Liver (tissue), 9 donors: ENCODE results near the gene IFTAP. TPM values are rescaled to one million over a fixed set of nuclear protein-coding genes. Genes with fewer than 3 reads are reported as not detected.

Source experiments
- DNase-seq: peaks from one replicate; pipeline ENCODE4 v3.0.0-alpha.2; 2017; ENCODE audit warnings: low spot score
- H3K27ac ChIP-seq, 2 donors: one replicate each; pipeline ENCODE4 v1.7.0; 2013; ENCODE audit warnings: inconsistent platforms in 2 of 2, low read length in 2 of 2, control low read depth in 1 of 2, low read depth in 1 of 2, mild to moderate bottlenecking in 1 of 2
- H3K27me3 ChIP-seq, 4 donors: one replicate each; pipeline versions ENCODE4 v1.6.1 to v1.7.0; 2013; ENCODE audit warnings: low read length in 3 of 4, inconsistent platforms in 1 of 4, mild to moderate bottlenecking in 1 of 4, moderate library complexity in 1 of 4; ENCODE audit not compliant: control insufficient read depth in 4 of 4, insufficient read depth in 4 of 4
- H3K36me3 ChIP-seq, 4 donors: one replicate each; pipeline versions ENCODE4 v1.6.1 to v1.7.0; 2013; ENCODE audit warnings: low read length in 3 of 4, mild to moderate bottlenecking in 3 of 4, low read depth in 1 of 4, moderate library complexity in 1 of 4; ENCODE audit not compliant: control insufficient read depth in 4 of 4, insufficient read depth in 3 of 4
- H3K4me1 ChIP-seq, 4 donors: one replicate each; pipeline versions ENCODE4 v1.6.1 to v1.7.0; 2013; ENCODE audit warnings: low read length in 3 of 4, mild to moderate bottlenecking in 3 of 4, moderate library complexity in 1 of 4; ENCODE audit not compliant: control insufficient read depth in 4 of 4, insufficient read depth in 4 of 4
- H3K4me3 ChIP-seq, 3 donors: one replicate each; pipeline versions ENCODE4 v1.6.1 to v1.7.0; 2013; ENCODE audit warnings: low read length in 3 of 3, control low read depth in 1 of 3, low read depth in 1 of 3, mild to moderate bottlenecking in 1 of 3
- H3K9ac ChIP-seq, 2 donors: one replicate each; pipeline ENCODE4 v1.7.0; 2013; ENCODE audit warnings: low read length in 2 of 2, mild to moderate bottlenecking in 2 of 2, moderate library complexity in 2 of 2, control low read depth in 1 of 2, low read depth in 1 of 2
- H3K9me3 ChIP-seq, 4 donors: one replicate each; pipeline versions ENCODE4 v1.6.1 to v1.7.0; 2013; ENCODE audit warnings: low read length in 3 of 4; ENCODE audit not compliant: control insufficient read depth in 4 of 4
- EGR1 ChIP-seq, 2 donors: IDR thresholded peaks; 2 replicates each; pipeline ENCODE4 v1.6.1; 2016 to 2018; ENCODE audit warnings: antibody characterized with exemption in 2 of 2, low read depth in 2 of 2
- FOXA1 ChIP-seq: IDR thresholded peaks from 2 replicates; pipeline ENCODE4 v1.6.1; 2016; ENCODE audit warnings: antibody characterized with exemption
- FOXA2 ChIP-seq: IDR thresholded peaks from 2 replicates; pipeline ENCODE4 v1.6.1; 2016; ENCODE audit warnings: antibody characterized with exemption
- GABPA ChIP-seq, 2 donors: IDR thresholded peaks in 1 of 2; conservative IDR thresholded peaks in 1 of 2; 2 replicates each; pipeline ENCODE4 v1.6.1; 2016; ENCODE audit warnings: antibody characterized with exemption in 2 of 2, mild to moderate bottlenecking in 1 of 2, moderate library complexity in 1 of 2
- HNF4A ChIP-seq, 2 donors: conservative IDR thresholded peaks; 2 replicates each; pipeline ENCODE4 v1.6.1; 2016; ENCODE audit warnings: antibody characterized with exemption in 2 of 2, mild to moderate bottlenecking in 2 of 2
- HNF4G ChIP-seq: IDR thresholded peaks from 2 replicates; pipeline ENCODE4 v1.6.1; 2016; ENCODE audit warnings: antibody characterized with exemption
- JUND ChIP-seq, 2 donors: IDR thresholded peaks; 2 replicates each; pipeline ENCODE4 v1.6.1; 2016; ENCODE audit warnings: antibody characterized with exemption in 2 of 2
- NR2F2 ChIP-seq: IDR thresholded peaks from 2 replicates; pipeline ENCODE4 v1.6.1; 2016; ENCODE audit warnings: antibody characterized with exemption
- RAD21 ChIP-seq, 2 donors: IDR thresholded peaks; 2 replicates each; pipeline ENCODE4 v1.6.1; 2016; ENCODE audit warnings: antibody characterized with exemption in 2 of 2, mild to moderate bottlenecking in 2 of 2
- RXRA ChIP-seq, 2 donors: IDR thresholded peaks; 2 replicates each; pipeline ENCODE4 v1.6.1; 2017 to 2018; ENCODE audit warnings: antibody characterized with exemption in 2 of 2, mild to moderate bottlenecking in 1 of 2
- SP1 ChIP-seq: IDR thresholded peaks from 2 replicates; pipeline ENCODE4 v1.6.1; 2018; ENCODE audit warnings: antibody characterized with exemption, mild to moderate bottlenecking
- TAF1 ChIP-seq: conservative IDR thresholded peaks from 2 replicates; pipeline ENCODE4 v1.6.1; 2016; ENCODE audit warnings: antibody characterized with exemption, mild to moderate bottlenecking
- YY1 ChIP-seq: IDR thresholded peaks from 2 replicates; pipeline ENCODE4 v1.6.1; 2016; ENCODE audit warnings: antibody characterized with exemption, mild to moderate bottlenecking
- WGBS: extraction: QIAGEN DNeasy Blood & Tissue Kit; methylation state at CpG from one replicate; pipeline ENCODE4 v1.1.7; 2013; 5-methylcytosine and 5-hydroxymethylcytosine counted together
- polyA plus RNA-seq, 2 donors: library from polyadenylated mRNA; stranded (reverse) in 1 of 2; unstranded in 1 of 2; fragments of 200-250 nt in 1 of 2; fragments of >200 nt in 1 of 2; fragmentation: Nextera tagmentation in 1 of 2; extraction: Ambion mirVana in 1 of 2; gene quantifications; one replicate each; pipeline versions ENCODE4 v1.2.1 to v1.2.3, GENCODE V29; 2013 to 2015
- total RNA-seq, 2 donors: library from RNA; depleted of rRNA; stranded (reverse); fragments of >200 nt; gene quantifications; one replicate each; pipeline ENCODE4 v1.2.3, GENCODE V29; 2014
- TF ChIP-seq, protein P1 (sequence below): IDR thresholded peaks from 2 replicates; pipeline ENCODE4 v1.6.1; 2016; ENCODE audit warnings: antibody characterized with exemption
- TF ChIP-seq, protein P2 (sequence below): IDR thresholded peaks from 2 replicates; pipeline ENCODE4 v1.6.1; 2016; ENCODE audit warnings: antibody characterized with exemption
- TF ChIP-seq, protein P3 (sequence below): IDR thresholded peaks from 2 replicates; pipeline ENCODE4 v1.6.1; 2016; ENCODE audit warnings: antibody characterized with exemption, mild to moderate bottlenecking
- TF ChIP-seq, protein P4 (sequence below): fragments of 150-350 bp; IDR thresholded peaks from 2 replicates; pipeline ENCODE4 v1.5.1; 2017; ENCODE audit warnings: improper control_type of control experiment, low read depth, low read length; ENCODE audit not compliant: missing input control
- TF ChIP-seq, protein P5 (sequence below): IDR thresholded peaks from 2 replicates; pipeline ENCODE4 v1.6.1; 2016; ENCODE audit warnings: antibody characterized with exemption
- donor health status: healthy.
- donor health status: healthy.
- donor health status: healthy.
- donor health status: healthy.
- donor health status: healthy.

Gene IFTAP
- total and polyA plus RNA-seq, 4 donors, result 9.5 to 10.2 (median 9.7) TPM

DNA sequence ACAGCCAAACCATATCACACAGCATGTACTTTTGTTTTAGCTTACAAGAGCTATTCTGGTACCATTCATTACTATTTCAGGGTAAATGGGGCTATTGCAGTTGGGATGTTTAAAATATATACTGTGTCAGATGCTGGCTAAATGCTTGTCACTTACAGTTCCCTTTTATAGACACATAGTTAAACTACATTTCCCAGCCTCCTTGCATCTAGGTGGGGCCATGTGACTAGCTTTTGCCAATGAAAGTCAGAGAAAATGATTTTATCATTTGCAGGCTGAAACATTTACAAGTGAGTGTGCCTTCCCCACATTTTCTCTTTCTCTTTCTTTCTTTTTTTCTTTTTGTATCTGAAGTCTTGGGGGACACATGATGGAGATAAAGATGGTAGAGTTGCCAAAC is 7.8 kb upstream of the IFTAP start:
- Histone ChIP-seq H3K36me3 (no peaks in the 10 kb centered on the region), H3K27me3 (peaks cover 0 to 2% (median 0%) of the 10 kb centered on the region in 4 donors)
- DNase-seq, result no peak

DNA sequence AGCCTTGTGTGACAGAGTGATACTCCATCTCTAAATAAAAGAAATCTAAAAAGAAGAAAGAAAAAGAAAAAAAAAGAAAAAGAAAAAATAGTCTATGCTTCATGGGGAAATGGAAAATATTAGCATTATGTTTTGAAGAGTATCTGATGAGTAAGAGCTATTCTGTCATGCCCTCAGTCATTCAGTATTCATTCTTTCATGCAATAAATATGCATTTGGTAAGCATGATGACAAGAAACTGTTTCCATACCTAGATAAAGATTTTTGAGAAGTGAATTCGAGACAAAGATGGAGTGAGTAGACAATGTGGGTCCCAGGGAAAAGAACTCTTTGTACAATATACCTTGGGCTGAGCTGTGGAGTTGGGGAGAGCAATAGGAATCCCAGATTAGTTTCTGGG is 6.2 kb upstream of the IFTAP start:
- no peak overlapping the region for H3K4me3 ChIP-seq
- WGBS, result 35% methylated on average over 1 of the region's 1 CpG
- TF ChIP-seq, protein P1, sequence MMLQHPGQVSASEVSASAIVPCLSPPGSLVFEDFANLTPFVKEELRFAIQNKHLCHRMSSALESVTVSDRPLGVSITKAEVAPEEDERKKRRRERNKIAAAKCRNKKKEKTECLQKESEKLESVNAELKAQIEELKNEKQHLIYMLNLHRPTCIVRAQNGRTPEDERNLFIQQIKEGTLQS, result no peak
- TF ChIP-seq, protein P2, sequence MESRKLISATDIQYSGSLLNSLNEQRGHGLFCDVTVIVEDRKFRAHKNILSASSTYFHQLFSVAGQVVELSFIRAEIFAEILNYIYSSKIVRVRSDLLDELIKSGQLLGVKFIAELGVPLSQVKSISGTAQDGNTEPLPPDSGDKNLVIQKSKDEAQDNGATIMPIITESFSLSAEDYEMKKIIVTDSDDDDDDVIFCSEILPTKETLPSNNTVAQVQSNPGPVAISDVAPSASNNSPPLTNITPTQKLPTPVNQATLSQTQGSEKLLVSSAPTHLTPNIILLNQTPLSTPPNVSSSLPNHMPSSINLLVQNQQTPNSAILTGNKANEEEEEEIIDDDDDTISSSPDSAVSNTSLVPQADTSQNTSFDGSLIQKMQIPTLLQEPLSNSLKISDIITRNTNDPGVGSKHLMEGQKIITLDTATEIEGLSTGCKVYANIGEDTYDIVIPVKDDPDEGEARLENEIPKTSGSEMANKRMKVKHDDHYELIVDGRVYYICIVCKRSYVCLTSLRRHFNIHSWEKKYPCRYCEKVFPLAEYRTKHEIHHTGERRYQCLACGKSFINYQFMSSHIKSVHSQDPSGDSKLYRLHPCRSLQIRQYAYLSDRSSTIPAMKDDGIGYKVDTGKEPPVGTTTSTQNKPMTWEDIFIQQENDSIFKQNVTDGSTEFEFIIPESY, result no peak
- TF ChIP-seq, protein P3, sequence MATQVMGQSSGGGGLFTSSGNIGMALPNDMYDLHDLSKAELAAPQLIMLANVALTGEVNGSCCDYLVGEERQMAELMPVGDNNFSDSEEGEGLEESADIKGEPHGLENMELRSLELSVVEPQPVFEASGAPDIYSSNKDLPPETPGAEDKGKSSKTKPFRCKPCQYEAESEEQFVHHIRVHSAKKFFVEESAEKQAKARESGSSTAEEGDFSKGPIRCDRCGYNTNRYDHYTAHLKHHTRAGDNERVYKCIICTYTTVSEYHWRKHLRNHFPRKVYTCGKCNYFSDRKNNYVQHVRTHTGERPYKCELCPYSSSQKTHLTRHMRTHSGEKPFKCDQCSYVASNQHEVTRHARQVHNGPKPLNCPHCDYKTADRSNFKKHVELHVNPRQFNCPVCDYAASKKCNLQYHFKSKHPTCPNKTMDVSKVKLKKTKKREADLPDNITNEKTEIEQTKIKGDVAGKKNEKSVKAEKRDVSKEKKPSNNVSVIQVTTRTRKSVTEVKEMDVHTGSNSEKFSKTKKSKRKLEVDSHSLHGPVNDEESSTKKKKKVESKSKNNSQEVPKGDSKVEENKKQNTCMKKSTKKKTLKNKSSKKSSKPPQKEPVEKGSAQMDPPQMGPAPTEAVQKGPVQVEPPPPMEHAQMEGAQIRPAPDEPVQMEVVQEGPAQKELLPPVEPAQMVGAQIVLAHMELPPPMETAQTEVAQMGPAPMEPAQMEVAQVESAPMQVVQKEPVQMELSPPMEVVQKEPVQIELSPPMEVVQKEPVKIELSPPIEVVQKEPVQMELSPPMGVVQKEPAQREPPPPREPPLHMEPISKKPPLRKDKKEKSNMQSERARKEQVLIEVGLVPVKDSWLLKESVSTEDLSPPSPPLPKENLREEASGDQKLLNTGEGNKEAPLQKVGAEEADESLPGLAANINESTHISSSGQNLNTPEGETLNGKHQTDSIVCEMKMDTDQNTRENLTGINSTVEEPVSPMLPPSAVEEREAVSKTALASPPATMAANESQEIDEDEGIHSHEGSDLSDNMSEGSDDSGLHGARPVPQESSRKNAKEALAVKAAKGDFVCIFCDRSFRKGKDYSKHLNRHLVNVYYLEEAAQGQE, result no peak
- TF ChIP-seq YY1, result no peak
- no peak for TF ChIP-seq NR2F2

More for the DNA sequence above, 7.8 kb upstream of the IFTAP start:
- Histone ChIP-seq H3K9ac (no peak overlapping the region), H3K9me3 (no peaks in the 10 kb centered on the region), H3K4me1 (no peaks in the 10 kb centered on the region), H3K4me3 (no peak overlapping the region), H3K27ac (no peak overlapping the region)
- TF ChIP-seq, protein P3, result no peak
- TF ChIP-seq JUND (IDR thresholded peaks at IDR 0.05) (no peak), NR2F2 (no peak), HNF4A (conservative IDR thresholded peaks at IDR 0.05) (no peak), YY1 (no peak), RAD21 (IDR thresholded peaks at IDR 0.05) (no peak), TAF1 (no peak), SP1 (no peak), RXRA (IDR thresholded peaks at IDR 0.05) (no peak), FOXA1 (no peak), FOXA2 (no peak), EGR1 (IDR thresholded peaks at IDR 0.05; ENCODE audit: low read depth in 2 of 2) (no peak), GABPA (IDR thresholded peaks at IDR 0.05 in 1 of 2, conservative IDR thresholded peaks at IDR 0.05 in 1 of 2) (no peak), HNF4G (no peak)
- TF ChIP-seq, protein P4, sequence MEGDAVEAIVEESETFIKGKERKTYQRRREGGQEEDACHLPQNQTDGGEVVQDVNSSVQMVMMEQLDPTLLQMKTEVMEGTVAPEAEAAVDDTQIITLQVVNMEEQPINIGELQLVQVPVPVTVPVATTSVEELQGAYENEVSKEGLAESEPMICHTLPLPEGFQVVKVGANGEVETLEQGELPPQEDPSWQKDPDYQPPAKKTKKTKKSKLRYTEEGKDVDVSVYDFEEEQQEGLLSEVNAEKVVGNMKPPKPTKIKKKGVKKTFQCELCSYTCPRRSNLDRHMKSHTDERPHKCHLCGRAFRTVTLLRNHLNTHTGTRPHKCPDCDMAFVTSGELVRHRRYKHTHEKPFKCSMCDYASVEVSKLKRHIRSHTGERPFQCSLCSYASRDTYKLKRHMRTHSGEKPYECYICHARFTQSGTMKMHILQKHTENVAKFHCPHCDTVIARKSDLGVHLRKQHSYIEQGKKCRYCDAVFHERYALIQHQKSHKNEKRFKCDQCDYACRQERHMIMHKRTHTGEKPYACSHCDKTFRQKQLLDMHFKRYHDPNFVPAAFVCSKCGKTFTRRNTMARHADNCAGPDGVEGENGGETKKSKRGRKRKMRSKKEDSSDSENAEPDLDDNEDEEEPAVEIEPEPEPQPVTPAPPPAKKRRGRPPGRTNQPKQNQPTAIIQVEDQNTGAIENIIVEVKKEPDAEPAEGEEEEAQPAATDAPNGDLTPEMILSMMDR, result no peak
- TF ChIP-seq, protein P2, result no peak
- TF ChIP-seq, protein P1, result no peak
- TF ChIP-seq, protein P5, sequence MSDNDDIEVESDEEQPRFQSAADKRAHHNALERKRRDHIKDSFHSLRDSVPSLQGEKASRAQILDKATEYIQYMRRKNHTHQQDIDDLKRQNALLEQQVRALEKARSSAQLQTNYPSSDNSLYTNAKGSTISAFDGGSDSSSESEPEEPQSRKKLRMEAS, result no peak

More for the DNA sequence above, 6.2 kb upstream of the IFTAP start:
- DNase-seq, result no peak
- no peaks in the 10 kb centered on the region for H3K4me1 ChIP-seq
- peaks cover 0 to 5% (median 0%) of the 10 kb centered on the region in 4 donors for H3K27me3 ChIP-seq
- no peak overlapping the region for H3K27ac ChIP-seq
- no peaks in the 10 kb centered on the region for H3K36me3 ChIP-seq
- H3K9me3 ChIP-seq, result no peaks in the 10 kb centered on the region
- no peak overlapping the region for H3K9ac ChIP-seq
